TTC549 (cell line): Measurements from ENCODE around the gene GALNT2.

ENCODE experiments used
- FAIRE-seq: peaks from 2 replicates; lab custom pipeline; 2012; peaks lifted over from hg19 to GRCh38; lab: Jason Lieb, UNC

Gene GALNT2

GRCh38 chr1:230212405-230212936 lies 145.4 kb downstream of the GALNT2 start:
- no peak for FAIRE-seq

GRCh38 chr1:230215031-230215430 lies 148.0 kb downstream of the GALNT2 start:
- no peak for FAIRE-seq

GRCh38 chr1:230215529-230215928 lies 148.5 kb downstream of the GALNT2 start:
- FAIRE-seq, result no peak

- FAIRE-seq, result no peak
Measured at GRCh38 chr1:230216896-230217295, 149.9 kb downstream of the GALNT2 start.

GRCh38 chr1:230218667-230219066 lies 151.6 kb downstream of the GALNT2 start:
- no peak for FAIRE-seq

GRCh38 chr1:230219174-230220067 lies 152.4 kb downstream of the GALNT2 start:
- no peak for FAIRE-seq

GRCh38 chr1:230220478-230220877 lies 153.4 kb downstream of the GALNT2 start:
- no peak for FAIRE-seq

GRCh38 chr1:230220907-230221306 lies 153.9 kb downstream of the GALNT2 start:
- peak; percentile 5 for FAIRE-seq

GRCh38 chr1:230222678-230223077 lies 155.6 kb downstream of the GALNT2 start:
- no peak for FAIRE-seq

- no peak for FAIRE-seq
Measured at GRCh38 chr1:230224101-230224960, 157.3 kb downstream of the GALNT2 start.

GRCh38 chr1:230226007-230226800 lies 159.2 kb downstream of the GALNT2 start:
- FAIRE-seq, result no peak

GRCh38 chr1:230226814-230227213 lies 159.8 kb downstream of the GALNT2 start:
- FAIRE-seq, result peak; percentile 92

- FAIRE-seq, result no peak
Measured at GRCh38 chr1:230228236-230228897, 161.3 kb downstream of the GALNT2 start.

GRCh38 chr1:230230273-230230672 lies 163.2 kb downstream of the GALNT2 start:
- FAIRE-seq, result no peak

- no peak for FAIRE-seq
Measured at GRCh38 chr1:230230948-230231773, 164.1 kb downstream of the GALNT2 start.

- no peak for FAIRE-seq
Measured at GRCh38 chr1:230231774-230232145, 164.7 kb downstream of the GALNT2 start.

GRCh38 chr1:230232371-230232771 lies 165.3 kb downstream of the GALNT2 start:
- no peak for FAIRE-seq

GRCh38 chr1:230233786-230234185 lies 166.7 kb downstream of the GALNT2 start:
- FAIRE-seq, result no peak

GRCh38 chr1:230235876-230236275 lies 168.8 kb downstream of the GALNT2 start:
- FAIRE-seq, result no peak

GRCh38 chr1:230236301-230237008 lies 169.4 kb downstream of the GALNT2 start:
- no peak for FAIRE-seq
